ENCODE measurements around the gene MYO9B. TPM values are rescaled to one million over a fixed set of nuclear protein-coding genes. Genes with fewer than 3 reads are reported as not detected.

MYO9B gene
- total RNA-seq, 1 donor from 2014 or later: 83.8 TPM

GRCh38 chr19:17109962-17110598 is 34.5 kb downstream of the MYO9B start:
- H3K36me3 Mint-ChIP-seq: peaks cover 16% of the 10 kb centered on the region
- peaks cover 13% of the 10 kb centered on the region for H3K4me1 Mint-ChIP-seq (ENCODE audit: unreplicated experiment)
- no peaks in the 10 kb centered on the region for H3K9me3 Mint-ChIP-seq
- DNase-seq (ENCODE audit: extremely low spot score, unreplicated experiment): no peak
- no peaks in the 10 kb centered on the region for H3K27me3 Mint-ChIP-seq
- H3K4me3 Mint-ChIP-seq: no peak overlapping the region
- H3K27ac Mint-ChIP-seq: no peak overlapping the region
- no peak for TF ChIP-seq CTCF (conservative IDR thresholded peaks at IDR 0.05)

- Mint-ChIP-seq H3K9me3 (no peaks in the 10 kb centered on the region), H3K4me3 (no peak overlapping the region), H3K4me1 (ENCODE audit: unreplicated experiment) (peaks cover 13% of the 10 kb centered on the region), H3K27me3 (no peaks in the 10 kb centered on the region), H3K36me3 (peaks cover 14% of the 10 kb centered on the region), H3K27ac (no peak overlapping the region)
- TF ChIP-seq CTCF (conservative IDR thresholded peaks at IDR 0.05): no peak
- DNase-seq (ENCODE audit: extremely low spot score, unreplicated experiment): no peak
Observed at GRCh38 chr19:17110599-17110966, 35.0 kb downstream of the MYO9B start.

- DNase-seq (ENCODE audit: extremely low spot score, unreplicated experiment): no peak
- TF ChIP-seq CTCF (conservative IDR thresholded peaks at IDR 0.05): no peak
- H3K9me3 Mint-ChIP-seq: no peaks in the 10 kb centered on the region
- H3K36me3 Mint-ChIP-seq: peaks cover 13% of the 10 kb centered on the region
- no peaks in the 10 kb centered on the region for H3K27me3 Mint-ChIP-seq
- no peak overlapping the region for H3K4me3 Mint-ChIP-seq
- no peak overlapping the region for H3K27ac Mint-ChIP-seq
- peaks cover 13% of the 10 kb centered on the region for H3K4me1 Mint-ChIP-seq (ENCODE audit: unreplicated experiment)
Observed at GRCh38 chr19:17111766-17112165, 36.2 kb downstream of the MYO9B start.

GRCh38 chr19:17112271-17112670 is 36.7 kb downstream of the MYO9B start:
- H3K9me3 Mint-ChIP-seq: no peaks in the 10 kb centered on the region
- no peak for TF ChIP-seq CTCF (conservative IDR thresholded peaks at IDR 0.05)
- H3K4me1 Mint-ChIP-seq (ENCODE audit: unreplicated experiment): peaks cover 13% of the 10 kb centered on the region
- no peaks in the 10 kb centered on the region for H3K27me3 Mint-ChIP-seq
- no peak overlapping the region for H3K27ac Mint-ChIP-seq
- DNase-seq (ENCODE audit: extremely low spot score, unreplicated experiment): no peak
- peaks cover 13% of the 10 kb centered on the region for H3K36me3 Mint-ChIP-seq
- H3K4me3 Mint-ChIP-seq: no peak overlapping the region

- Mint-ChIP-seq H3K9me3 (no peaks in the 10 kb centered on the region), H3K27me3 (no peaks in the 10 kb centered on the region), H3K27ac (peak overlapping the region; percentile 8), H3K4me3 (no peak overlapping the region), H3K4me1 (ENCODE audit: unreplicated experiment) (peaks cover 9% of the 10 kb centered on the region), H3K36me3 (peaks cover 13% of the 10 kb centered on the region)
- no peak for DNase-seq (ENCODE audit: extremely low spot score, unreplicated experiment)
- no peak for TF ChIP-seq CTCF (conservative IDR thresholded peaks at IDR 0.05)
Observed at GRCh38 chr19:17112700-17113099, 37.1 kb downstream of the MYO9B start.

All from type B pancreatic cell (in vitro differentiated cells).